DMS53 treated with DMSO at 0.1 percent for 48 hours (cell line): ENCODE results near the gene DMTF1.
"Not testable (repeated sequence)": the region's sequence is repeated elsewhere in the genome, so short reads cannot be mapped to it uniquely, and the experiment has no call there.

ENCODE experiments used
- DNase-seq: peaks from one replicate; lab custom pipeline; 2025; ENCODE audit not compliant: unreplicated experiment; lab: John Stamatoyannopoulos, UW

The DMTF1 gene

GRCh38 chr7:87152112-87152896, at the start of gene DMTF1:
DMTF1 (plus strand) TSS chr7:87152453; CDS start chr7:87164942, 12,489 bp downstream.
- peak; percentile 98 for DNase-seq

GRCh38 chr7:87105401-87105800, 46.9 kb upstream of the DMTF1 start:
- DNase-seq: no peak

GRCh38 chr7:87106974-87107612, 45.2 kb upstream of the DMTF1 start:
- no peak for DNase-seq

- no peak for DNase-seq
Observed at GRCh38 chr7:87107949-87108776, 44.1 kb upstream of the DMTF1 start.

DNA sequence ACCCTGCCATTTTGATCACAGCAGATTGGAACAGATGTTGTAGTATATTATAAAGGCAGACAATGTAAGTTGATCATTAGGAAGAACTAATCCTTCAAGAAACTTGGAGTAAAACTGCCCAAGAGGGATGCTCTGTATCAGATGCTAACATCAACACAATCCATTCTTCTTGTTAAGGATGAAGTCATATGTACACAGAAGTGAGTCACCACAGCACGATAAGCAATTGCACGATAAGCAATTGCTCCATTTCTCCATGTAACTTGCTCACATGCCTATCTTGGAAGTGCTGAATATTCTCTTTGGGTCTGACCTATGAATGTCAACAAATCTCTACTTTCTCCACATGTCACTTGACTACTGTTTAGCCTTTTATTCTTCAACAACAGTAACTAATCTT, 41.5 kb upstream of the DMTF1 start:
- DNase-seq: peak; percentile 84

DNA sequence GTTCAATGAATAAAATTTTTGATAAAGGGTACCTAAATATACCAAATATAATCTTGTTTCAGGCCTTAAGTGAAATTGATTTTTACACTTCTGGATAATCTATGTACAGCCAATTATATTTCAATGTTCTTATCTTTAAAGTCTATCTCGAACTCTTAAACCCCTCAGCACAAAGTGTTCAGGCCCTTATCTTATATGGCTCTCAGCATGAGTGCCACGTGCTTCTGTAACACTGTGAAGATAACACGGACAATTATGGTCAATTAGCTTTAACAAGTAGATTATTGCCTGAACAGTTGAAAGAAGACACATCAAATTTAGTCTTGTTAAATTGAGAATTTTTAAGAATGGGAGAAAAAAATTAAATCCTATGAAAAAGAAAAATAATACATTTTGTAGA, 40.4 kb upstream of the DMTF1 start:
- DNase-seq: no peak

DNA sequence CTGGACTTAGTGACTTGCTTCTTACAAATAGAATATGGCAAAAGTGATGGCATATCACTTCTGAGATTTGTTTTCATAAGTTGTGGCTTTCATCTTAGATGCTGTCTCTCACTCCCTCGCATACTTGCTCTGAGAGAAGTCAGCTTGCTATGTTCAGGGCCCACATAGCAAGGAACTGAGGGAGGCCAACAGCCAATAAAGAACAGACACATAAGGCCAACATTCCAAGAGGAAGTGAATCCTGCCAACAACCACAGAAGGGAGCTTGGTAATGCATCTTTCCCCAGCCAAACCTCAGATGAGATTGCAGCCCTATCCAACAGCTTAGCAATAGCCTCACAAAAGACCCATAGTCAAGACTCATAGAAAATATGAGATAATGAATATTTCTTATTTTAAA, 39.2 kb upstream of the DMTF1 start:
- DNase-seq: no peak

GRCh38 chr7:87113904-87114303, 38.3 kb upstream of the DMTF1 start:
- DNase-seq: not testable (repeated sequence)

DNA sequence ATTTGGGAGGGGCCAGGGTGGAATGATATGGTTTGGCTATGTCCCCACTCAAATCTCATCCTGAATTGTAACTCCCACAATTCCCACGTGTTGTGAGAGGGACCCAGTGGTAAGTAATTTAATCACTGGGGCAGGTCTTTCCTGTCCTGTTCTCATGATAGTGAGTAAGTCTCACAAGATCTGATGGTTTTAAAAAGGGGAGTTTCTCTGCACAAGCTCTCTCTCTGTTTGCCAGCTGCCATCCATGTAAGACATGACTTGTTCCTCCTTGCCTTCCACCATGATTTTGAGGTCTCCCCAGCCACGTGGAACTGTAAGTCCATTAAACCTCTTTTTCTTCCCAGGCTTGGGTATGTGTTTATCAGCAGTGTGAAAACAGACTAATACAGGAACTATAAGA, 36.5 kb upstream of the DMTF1 start:
- not testable (repeated sequence) for DNase-seq

GRCh38 chr7:87116315-87116714, 35.9 kb upstream of the DMTF1 start:
- DNase-seq: no peak

- no peak for DNase-seq
Observed at GRCh38 chr7:87119581-87119980, 32.7 kb upstream of the DMTF1 start.

DNA sequence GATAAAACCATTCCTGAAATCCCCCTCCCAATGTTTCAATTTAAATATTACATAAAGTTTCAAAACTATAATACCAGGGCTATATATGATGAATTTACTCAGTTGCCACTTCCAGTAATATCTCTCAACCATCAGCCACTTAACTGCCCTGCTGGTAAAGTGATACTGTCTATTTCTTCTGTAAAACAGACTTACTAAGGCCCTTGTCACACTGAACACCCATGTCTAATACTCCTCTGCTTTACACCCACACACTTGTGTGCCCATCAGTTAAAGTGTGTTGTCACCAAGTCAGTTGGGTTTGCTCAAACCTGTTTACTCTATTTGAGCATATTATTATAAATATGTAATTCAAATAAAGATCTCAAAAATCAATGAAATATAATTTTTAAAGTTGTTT, 29.1 kb upstream of the DMTF1 start:
- DNase-seq: no peak

DNA sequence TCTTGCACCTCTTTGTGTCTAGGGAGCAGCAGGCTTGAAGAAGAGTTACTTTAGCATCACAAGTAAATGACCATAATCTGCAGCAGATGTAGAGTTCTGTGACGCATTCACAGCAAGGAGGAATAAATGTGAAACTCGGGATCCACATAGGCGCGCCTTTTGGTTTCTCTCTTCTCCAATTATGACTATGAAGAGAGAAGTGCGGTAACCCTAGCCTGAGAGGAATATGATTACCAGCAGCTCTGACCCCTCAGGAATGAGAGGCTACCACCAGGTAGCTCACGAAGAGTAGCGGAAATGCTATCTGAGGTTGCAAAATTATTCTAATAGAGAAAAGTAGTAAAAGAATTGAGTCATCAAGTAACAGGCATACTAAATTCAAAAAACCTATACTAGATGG, 25.2 kb upstream of the DMTF1 start:
- DNase-seq: no peak

DNA sequence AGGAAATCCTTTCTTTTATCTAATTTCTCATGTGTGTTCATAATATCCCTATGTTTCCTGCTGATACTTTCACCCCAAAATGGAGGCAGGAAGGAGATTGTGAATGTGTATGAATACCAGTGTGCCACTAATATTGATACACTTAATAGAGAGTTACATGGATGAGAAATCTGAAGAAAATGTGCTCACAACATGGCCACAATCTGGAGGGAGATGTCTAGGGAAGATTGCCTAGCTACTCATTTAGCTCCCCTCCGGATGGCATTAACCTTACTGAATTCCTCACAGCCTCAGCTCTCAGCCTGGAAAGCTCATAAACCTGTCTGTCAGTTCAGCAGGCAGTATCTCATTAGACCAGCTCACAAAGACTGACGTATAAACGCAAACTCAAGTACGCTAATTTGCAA, 23.4 kb upstream of the DMTF1 start:
- DNase-seq: no peak

- DNase-seq: no peak
Observed at GRCh38 chr7:87129332-87129731, 22.9 kb upstream of the DMTF1 start.

DNA sequence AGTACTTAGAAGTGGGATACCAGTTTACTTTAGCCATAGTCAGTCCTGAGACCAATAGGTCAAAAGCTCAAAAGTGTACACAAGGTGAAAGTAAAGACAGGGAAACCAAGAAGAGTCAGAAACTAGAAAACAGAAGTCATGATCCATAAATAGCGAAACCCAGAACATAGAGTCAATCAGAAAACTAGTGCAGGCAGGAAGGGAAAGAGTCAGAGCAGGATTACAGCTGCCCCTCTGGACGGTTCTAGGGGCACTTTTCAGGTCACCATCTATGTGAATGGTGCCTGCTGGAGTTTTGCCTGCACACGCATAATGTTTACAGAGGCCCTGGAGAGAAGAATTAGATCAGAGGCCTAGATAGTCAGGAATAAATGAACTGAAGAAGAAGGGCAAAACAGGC, 22.4 kb upstream of the DMTF1 start:
- DNase-seq: no peak

- DNase-seq: no peak
Observed at GRCh38 chr7:87131771-87132170, 20.5 kb upstream of the DMTF1 start.

DNA sequence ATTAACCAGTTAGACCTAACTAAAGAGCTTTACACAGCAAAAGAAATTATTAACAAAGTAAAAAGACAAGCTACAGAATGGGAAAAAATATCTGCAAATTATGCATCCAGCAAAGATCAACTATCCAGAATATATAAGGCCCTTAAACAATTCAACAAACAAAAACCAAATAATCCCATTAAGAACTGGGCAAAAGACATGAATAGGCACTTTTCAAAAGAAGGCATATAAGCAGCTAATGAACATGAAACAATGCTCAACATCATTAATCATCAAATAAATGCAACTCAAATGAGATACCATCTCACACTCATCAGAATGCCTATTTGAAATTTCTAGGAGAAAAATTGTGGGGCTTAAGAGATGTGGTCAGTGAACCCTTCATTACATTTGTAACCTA, 15.0 kb upstream of the DMTF1 start:
- no peak for DNase-seq

GRCh38 chr7:87139514-87139913, 12.7 kb upstream of the DMTF1 start:
- DNase-seq: no peak

GRCh38 chr7:87140271-87140748, 11.9 kb upstream of the DMTF1 start:
- no peak for DNase-seq

DNA sequence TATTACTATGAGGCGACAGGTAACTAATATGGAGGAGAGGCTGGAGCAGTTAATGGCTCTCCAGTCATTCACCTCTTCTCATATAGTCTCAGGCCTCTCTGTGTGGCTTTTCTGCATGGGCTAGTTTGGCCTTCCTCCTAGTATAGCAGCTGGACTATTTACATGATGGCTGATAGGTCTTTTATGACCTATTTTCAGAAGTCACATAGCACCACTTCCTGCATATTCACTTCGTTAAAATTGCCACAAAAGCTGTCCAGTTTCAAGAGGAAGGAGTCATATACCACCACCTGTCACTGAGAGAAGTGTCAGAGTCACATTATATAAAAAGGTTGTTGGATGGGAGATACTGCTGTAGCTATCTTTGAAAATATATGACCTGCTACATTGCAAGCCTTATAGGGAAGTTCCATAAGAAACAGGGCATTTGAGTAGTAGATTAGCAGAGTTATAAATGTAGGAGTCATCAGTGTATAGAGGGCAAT, 8.0 kb upstream of the DMTF1 start:
- DNase-seq: no peak
